ENCODE measurements around the gene RCE1.

DNA sequence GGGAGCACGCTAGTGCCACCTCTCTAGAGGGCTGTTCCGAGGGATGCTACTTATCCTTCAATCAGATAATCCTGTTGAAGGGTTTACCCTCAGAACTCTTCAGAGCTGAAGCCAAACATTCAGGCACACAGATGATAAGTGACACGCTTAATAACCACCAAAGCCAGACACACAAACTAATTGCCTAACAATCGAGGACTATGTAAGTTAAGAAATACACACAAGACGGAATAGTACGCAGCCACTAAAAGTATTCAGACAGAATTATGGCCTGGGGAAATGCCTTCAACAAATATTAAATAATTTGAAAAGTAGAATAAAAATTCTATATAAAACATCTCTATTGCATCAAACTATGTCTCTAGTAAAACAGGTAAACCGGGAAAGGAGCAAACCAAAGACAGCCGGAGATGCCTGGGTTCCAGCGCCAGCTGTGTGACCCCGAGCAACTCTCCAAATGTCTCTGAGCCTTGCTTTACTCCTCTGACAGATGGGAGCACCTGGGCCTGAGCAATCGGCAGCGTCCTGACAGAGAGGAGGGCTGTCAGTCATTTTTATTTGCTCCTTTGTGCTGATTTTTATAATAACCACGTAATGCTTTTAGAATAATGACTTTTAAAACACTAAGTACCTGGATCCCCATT is 25.0 kb downstream of the RCE1 start:
- TF ChIP-seq, protein P1, sequence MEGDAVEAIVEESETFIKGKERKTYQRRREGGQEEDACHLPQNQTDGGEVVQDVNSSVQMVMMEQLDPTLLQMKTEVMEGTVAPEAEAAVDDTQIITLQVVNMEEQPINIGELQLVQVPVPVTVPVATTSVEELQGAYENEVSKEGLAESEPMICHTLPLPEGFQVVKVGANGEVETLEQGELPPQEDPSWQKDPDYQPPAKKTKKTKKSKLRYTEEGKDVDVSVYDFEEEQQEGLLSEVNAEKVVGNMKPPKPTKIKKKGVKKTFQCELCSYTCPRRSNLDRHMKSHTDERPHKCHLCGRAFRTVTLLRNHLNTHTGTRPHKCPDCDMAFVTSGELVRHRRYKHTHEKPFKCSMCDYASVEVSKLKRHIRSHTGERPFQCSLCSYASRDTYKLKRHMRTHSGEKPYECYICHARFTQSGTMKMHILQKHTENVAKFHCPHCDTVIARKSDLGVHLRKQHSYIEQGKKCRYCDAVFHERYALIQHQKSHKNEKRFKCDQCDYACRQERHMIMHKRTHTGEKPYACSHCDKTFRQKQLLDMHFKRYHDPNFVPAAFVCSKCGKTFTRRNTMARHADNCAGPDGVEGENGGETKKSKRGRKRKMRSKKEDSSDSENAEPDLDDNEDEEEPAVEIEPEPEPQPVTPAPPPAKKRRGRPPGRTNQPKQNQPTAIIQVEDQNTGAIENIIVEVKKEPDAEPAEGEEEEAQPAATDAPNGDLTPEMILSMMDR (IDR thresholded peaks at IDR 0.05; ENCODE audit: insufficient read depth, low read length): no peak
- TF ChIP-seq POLR2AphosphoS5 (IDR thresholded peaks at IDR 0.05; ENCODE audit: low read depth) (no peak), GABPA (IDR thresholded peaks at IDR 0.05; ENCODE audit: low read depth) (no peak)

Data from HL-60 (cell line).